ENCODE data around the gene WAC.
A peak's percentile ranks its signal among the peaks of the same experiment; 100 is the strongest.
"Not testable (repeated sequence)": the region's sequence is repeated elsewhere in the genome, so short reads cannot be mapped to it uniquely, and the experiment has no call there.

WAC gene

GRCh38 chr10:28532337-28533185 is at the start of gene WAC:
Gene WAC, plus strand, starts transcription at chr10:28533118. Its CDS starts 462 bp downstream, at chr10:28533580.
- peak; percentile 96 for DNase-seq

- no peak for DNase-seq
Measured at GRCh38 chr10:28489206-28489605, 43.7 kb upstream of the WAC start.

- not testable (repeated sequence) for DNase-seq
Measured at GRCh38 chr10:28490256-28490865, 42.6 kb upstream of the WAC start.

GRCh38 chr10:28492116-28492920 is 40.6 kb upstream of the WAC start:
- DNase-seq: no peak

- DNase-seq: no peak
Measured at GRCh38 chr10:28494420-28494819, 38.5 kb upstream of the WAC start.

GRCh38 chr10:28495084-28495483 is 37.8 kb upstream of the WAC start:
- no peak for DNase-seq

- DNase-seq: no peak
Measured at GRCh38 chr10:28496017-28496416, 36.9 kb upstream of the WAC start.

- DNase-seq: no peak
Measured at GRCh38 chr10:28496481-28496961, 36.4 kb upstream of the WAC start.

GRCh38 chr10:28497313-28498126 is 35.4 kb upstream of the WAC start:
- DNase-seq: no peak

- not testable (repeated sequence) for DNase-seq
Measured at GRCh38 chr10:28500203-28500602, 32.7 kb upstream of the WAC start.

GRCh38 chr10:28503114-28503513 is 29.8 kb upstream of the WAC start:
- no peak for DNase-seq

- DNase-seq: no peak
Measured at GRCh38 chr10:28505359-28505959, 27.5 kb upstream of the WAC start.

- no peak for DNase-seq
Measured at GRCh38 chr10:28508304-28508925, 24.5 kb upstream of the WAC start.

- DNase-seq: no peak
Measured at GRCh38 chr10:28509286-28509685, 23.6 kb upstream of the WAC start.

- DNase-seq: no peak
Measured at GRCh38 chr10:28514648-28515047, 18.3 kb upstream of the WAC start.

- no peak for DNase-seq
Measured at GRCh38 chr10:28520346-28520745, 12.6 kb upstream of the WAC start.

- DNase-seq: not testable (repeated sequence)
Measured at GRCh38 chr10:28520828-28521227, 12.1 kb upstream of the WAC start.

- DNase-seq: not testable (repeated sequence)
Measured at GRCh38 chr10:28521961-28522360, 11.0 kb upstream of the WAC start.

GRCh38 chr10:28523725-28524252 is 9.1 kb upstream of the WAC start:
- DNase-seq: no peak

GRCh38 chr10:28530751-28531150 is 2.2 kb upstream of the WAC start:
- DNase-seq: no peak

GRCh38 chr10:28533186-28533564 is 257 bp downstream of the WAC start:
- DNase-seq: no peak
